Measurements from ENCODE around the gene RAB6B. TPM values are rescaled to one million over a fixed set of nuclear protein-coding genes. Genes with fewer than 3 reads are reported as not detected.

RAB6B gene
- total and polyA plus RNA-seq, 7 donors: 0.93 to 3.8 (median 2.0) TPM

DNA sequence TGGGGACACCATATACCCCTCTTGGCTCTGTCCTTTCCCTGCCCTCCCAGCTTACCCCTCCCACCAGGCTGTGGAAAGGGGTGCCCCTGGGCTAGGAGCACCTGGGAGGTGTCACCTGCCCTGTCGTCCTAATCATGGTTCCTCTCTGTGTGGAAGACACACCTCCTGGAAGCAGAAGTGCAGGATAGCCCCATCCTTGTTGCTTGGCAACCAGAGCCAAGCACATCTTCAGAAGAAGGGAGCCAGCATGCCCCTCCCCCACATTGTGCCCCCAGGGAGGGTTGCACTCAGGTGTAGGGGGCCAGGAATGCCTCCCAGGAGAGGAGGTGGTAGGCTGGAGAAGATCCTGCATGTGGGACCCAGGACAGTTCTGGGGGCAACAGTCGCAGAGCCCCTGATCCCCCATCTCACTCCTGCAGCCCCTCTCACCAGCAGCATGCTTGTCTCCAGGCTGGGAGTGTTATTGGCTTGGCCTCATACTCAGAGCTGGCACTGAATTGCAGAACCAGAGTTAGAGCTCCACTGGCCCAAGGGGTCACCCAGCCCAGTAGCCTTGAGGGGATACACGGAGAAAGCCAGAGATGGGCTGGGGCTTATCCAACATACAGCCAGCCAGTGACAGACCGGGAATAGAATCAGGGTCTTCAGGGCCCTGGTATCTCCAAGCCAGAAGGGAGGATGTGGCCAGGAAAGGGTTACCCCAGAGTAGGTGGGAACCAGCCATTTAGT, 8.4 kb downstream of the RAB6B start:
- Histone ChIP-seq H3K9me3 (no peaks in the 10 kb centered on the region), H3K27me3 (ENCODE audit: insufficient read depth in 3 of 3, low read length in 2 of 3) (peaks cover 0 to 5% (median 0%) of the 10 kb centered on the region in 3 donors), H3K4me1 (no peaks in the 10 kb centered on the region), H3K27ac (no peak overlapping the region), H3K4me3 (no peak overlapping the region), H3K36me3 (ENCODE audit: insufficient read depth in 1 of 2, low read depth in 1 of 2) (no peaks in the 10 kb centered on the region)
- 63 to 77% (median 64%) methylated on average over 4 of the region's 4 CpGs for WGBS, 3 donors
- ATAC-seq (no peak), DNase-seq (no peak)
- intact Hi-C loops (cut with DNase I): no loop called here
- TF ChIP-seq CTCF (IDR thresholded peaks at IDR 0.05): no peak

- no peaks in the 10 kb centered on the region for H3K4me1 ChIP-seq
- ATAC-seq (no peak), DNase-seq (no peak)
- TF ChIP-seq CTCF (IDR thresholded peaks at IDR 0.05): no peak
- WGBS, 3 donors: 88 to 89% (median 89%) methylated on average over 7 of the region's 7 CpGs
- H3K4me3 ChIP-seq: no peak overlapping the region
- no peak overlapping the region for H3K27ac ChIP-seq
- H3K9me3 ChIP-seq: no peaks in the 10 kb centered on the region
- H3K27me3 ChIP-seq (ENCODE audit: insufficient read depth in 3 of 3, low read length in 2 of 3): peaks cover 0 to 5% (median 0%) of the 10 kb centered on the region in 3 donors
- intact Hi-C loops (cut with DNase I): no loop called here
- H3K36me3 ChIP-seq (ENCODE audit: insufficient read depth in 1 of 2, low read depth in 1 of 2): no peaks in the 10 kb centered on the region
Measured at GRCh38 chr3:133886031-133886722, 9.5 kb downstream of the RAB6B start.

- Histone ChIP-seq H3K9me3 (no peaks in the 10 kb centered on the region), H3K4me3 (no peak overlapping the region), H3K27ac (no peak overlapping the region), H3K4me1 (no peaks in the 10 kb centered on the region), H3K27me3 (ENCODE audit: insufficient read depth in 3 of 3, low read length in 2 of 3) (peaks cover 0 to 5% (median 0%) of the 10 kb centered on the region in 3 donors), H3K36me3 (ENCODE audit: insufficient read depth in 1 of 2, low read depth in 1 of 2) (no peaks in the 10 kb centered on the region)
- DNase-seq: no peak
- 92 to 95% (median 93%) methylated on average over 11 of the region's 11 CpGs for WGBS, 3 donors
- intact Hi-C loops (cut with DNase I): no loop called here
- no peak for ATAC-seq
- TF ChIP-seq CTCF (IDR thresholded peaks at IDR 0.05): no peak
Measured at GRCh38 chr3:133884887-133885711, 10.6 kb downstream of the RAB6B start.

DNA sequence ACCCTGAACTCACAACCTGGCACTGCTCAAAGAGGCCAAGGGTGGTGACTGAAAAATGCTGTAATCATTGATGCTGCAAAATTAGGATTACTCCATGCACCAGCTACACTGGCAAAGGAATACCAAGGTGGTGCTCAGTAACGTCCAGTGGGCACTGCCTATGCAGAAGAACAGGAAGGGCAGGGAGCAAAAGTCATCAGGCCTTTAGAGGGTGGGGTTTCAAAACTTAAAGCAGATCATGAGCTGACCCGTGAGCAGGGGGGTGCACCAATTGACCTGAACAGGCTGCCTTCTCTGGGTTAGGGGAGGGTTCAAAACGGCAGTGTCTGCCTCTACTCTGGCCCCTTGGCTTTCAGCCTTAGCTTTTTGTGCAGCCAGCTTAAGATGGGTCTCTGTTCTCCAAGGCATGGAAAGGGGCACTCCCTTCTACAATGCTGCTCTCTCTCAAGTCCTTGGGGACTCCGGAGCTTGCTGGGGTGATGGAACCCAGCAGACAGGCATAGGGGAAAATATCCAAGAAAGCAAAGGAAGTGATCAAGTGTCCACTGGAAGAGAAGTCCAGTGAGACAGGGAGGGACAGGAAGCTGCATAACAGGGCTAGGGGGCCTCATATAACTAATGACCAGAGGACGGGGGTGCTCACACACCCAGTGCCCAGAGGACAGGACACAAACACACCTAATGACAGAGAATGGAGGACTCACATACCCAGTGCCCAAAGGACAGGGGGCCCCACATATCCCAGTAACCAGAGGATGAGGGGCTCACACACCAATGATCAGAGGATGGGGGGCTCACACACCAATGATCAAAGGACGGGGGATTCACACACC, 11.4 kb downstream of the RAB6B start:
- 63 to 80% (median 71%) methylated on average over 6 of the region's 6 CpGs for WGBS, 3 donors
- Histone ChIP-seq H3K4me1 (no peaks in the 10 kb centered on the region), H3K27me3 (ENCODE audit: insufficient read depth in 3 of 3, low read length in 2 of 3) (peaks cover 0 to 5% (median 0%) of the 10 kb centered on the region in 3 donors), H3K9me3 (no peaks in the 10 kb centered on the region), H3K36me3 (ENCODE audit: insufficient read depth in 1 of 2, low read depth in 1 of 2) (no peaks in the 10 kb centered on the region), H3K4me3 (no peak overlapping the region), H3K27ac (no peak overlapping the region)
- no peak for TF ChIP-seq CTCF (IDR thresholded peaks at IDR 0.05)
- DNase-seq: no peak
- intact Hi-C loops (cut with DNase I): no loop called here
- ATAC-seq: no peak
